NB4 (cell line): ENCODE measurements around the gene TMEM184A.

Experiments used
- DNase-seq: peaks from one replicate; pipeline ENCODE4 v3.0.0; 2010; ENCODE audit warnings: low read depth
- H3K4me3 ChIP-seq: one replicate; pipeline ENCODE4 v1.5.1; 2011; ENCODE audit warnings: mild to moderate bottlenecking, low read depth, low read length, moderate library complexity
- CTCF ChIP-seq: IDR thresholded peaks from one replicate; pipeline ENCODE4 v1.5.1; 2012; ENCODE audit warnings: low read depth, low read length
- MYC ChIP-seq: IDR thresholded peaks from 2 replicates; pipeline ENCODE4 v1.6.1; 2011; ENCODE audit warnings: low read depth, low read length
- POLR2A ChIP-seq: IDR thresholded peaks from 2 replicates; pipeline ENCODE4 v1.6.1; 2011; ENCODE audit warnings: mild to moderate bottlenecking; ENCODE audit not compliant: insufficient read length; ENCODE audit errors: extremely low read depth
- TF ChIP-seq, protein P1 (sequence below): IDR thresholded peaks from 2 replicates; pipeline ENCODE4 v1.6.1; 2011; ENCODE audit warnings: low read depth, low read length

Gene TMEM184A

GRCh38 chr7:1496531-1497292 is 59.3 kb downstream of the TMEM184A start:
- no peak overlapping the region for H3K4me3 ChIP-seq
- no peak for TF ChIP-seq MYC
- no peak for TF ChIP-seq CTCF
- TF ChIP-seq, protein P1, sequence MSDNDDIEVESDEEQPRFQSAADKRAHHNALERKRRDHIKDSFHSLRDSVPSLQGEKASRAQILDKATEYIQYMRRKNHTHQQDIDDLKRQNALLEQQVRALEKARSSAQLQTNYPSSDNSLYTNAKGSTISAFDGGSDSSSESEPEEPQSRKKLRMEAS = no peak
- TF ChIP-seq POLR2A = no peak
- DNase-seq = no peak

DNA sequence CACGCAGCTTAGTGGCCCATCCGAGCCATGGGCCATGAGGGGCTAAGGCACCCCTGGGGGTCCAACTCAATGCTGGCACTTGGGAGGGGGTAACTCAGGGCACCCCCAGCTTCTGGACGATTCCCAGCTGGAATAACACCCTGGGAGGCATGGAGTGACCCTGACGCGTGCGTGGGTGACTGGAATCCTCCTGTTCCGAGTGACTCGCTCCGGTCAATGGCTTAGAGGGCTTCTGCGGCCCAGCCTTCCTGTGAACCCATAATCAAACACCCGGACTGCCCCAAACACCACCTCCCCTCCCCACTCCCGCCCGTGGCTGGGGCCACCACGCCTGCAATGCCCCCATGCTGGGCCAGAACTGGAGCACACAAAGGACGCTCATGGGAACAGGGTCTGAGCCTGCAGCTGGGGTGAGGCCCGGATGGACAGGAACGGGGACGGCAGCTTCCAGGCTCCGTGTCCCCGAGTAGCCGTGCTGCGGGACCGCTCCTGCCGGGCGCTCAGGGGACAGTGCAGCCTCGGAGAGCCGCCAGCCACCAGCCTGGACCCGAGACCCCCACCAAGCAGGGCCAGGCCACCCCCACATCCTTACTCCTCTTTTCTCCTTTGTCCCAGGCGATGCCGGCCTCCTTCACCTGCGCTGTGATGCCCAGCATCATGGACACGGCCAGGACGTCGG is 60.3 kb downstream of the TMEM184A start:
- no peak for DNase-seq
- no peak for TF ChIP-seq POLR2A
- no peak for TF ChIP-seq MYC
- TF ChIP-seq CTCF = no peak
- TF ChIP-seq, protein P1 = no peak
- H3K4me3 ChIP-seq = no peak overlapping the region

GRCh38 chr7:1494866-1495563 is 61.0 kb downstream of the TMEM184A start:
- DNase-seq = no peak
- H3K4me3 ChIP-seq = no peak overlapping the region
- TF ChIP-seq CTCF (no peak), POLR2A (no peak), MYC (no peak)
- TF ChIP-seq, protein P1 = no peak

DNA sequence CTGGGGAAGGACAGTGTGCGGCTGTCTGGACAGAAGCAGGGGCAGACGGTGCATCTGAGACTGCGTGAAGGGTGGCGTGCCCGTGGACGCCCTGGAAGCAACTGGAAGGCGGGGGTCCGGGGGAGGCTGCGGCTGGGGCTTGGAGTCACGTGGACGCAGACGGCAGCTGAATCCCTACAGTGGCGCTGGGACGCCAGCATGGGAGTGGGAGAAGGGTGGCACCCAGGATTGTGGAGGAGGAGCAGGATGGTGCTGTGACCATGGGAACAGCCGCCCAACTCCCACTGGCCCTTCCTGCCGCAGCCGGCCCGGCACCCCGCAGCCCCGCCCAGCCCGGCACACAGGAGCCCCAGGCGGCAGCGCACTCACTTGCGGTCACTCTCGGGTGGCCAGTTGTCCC is 61.6 kb downstream of the TMEM184A start:
- no peak for DNase-seq
- TF ChIP-seq MYC = no peak
- TF ChIP-seq, protein P1 = no peak
- TF ChIP-seq CTCF = no peak
- no peak for TF ChIP-seq POLR2A
- H3K4me3 ChIP-seq = no peak overlapping the region

GRCh38 chr7:1493571-1493970 is 62.4 kb downstream of the TMEM184A start:
- DNase-seq = no peak
- H3K4me3 ChIP-seq = no peak overlapping the region
- no peak for TF ChIP-seq CTCF
- no peak for TF ChIP-seq POLR2A
- TF ChIP-seq MYC = no peak
- TF ChIP-seq, protein P1 = no peak
